GM12878 (cell line): ENCODE results near the gene SPIB. TPM values are rescaled to one million over a fixed set of nuclear protein-coding genes. Genes with fewer than 3 reads are reported as not detected.

Source experiments
- ATAC-seq: fragments of 200-7000 bp; cut with Tn5 transposase; 3 replicates; pipeline ENCODE4 v1.9.1; 2020; ENCODE audit warnings: mild to moderate bottlenecking, moderate library complexity
- BruUV-seq: library from RNA; stranded (reverse); fragments of 400-500 nt; replicated peaks from 2 replicates; lab custom pipeline; 2021; lab: Mats Ljungman, UMichigan
- CTCF ChIA-PET: fragments of 300-600 bp; sonication (Branson Sonifier 250); formaldehyde crosslinking; extraction: SDS; loops from one replicate; lab custom pipeline; 2021; ENCODE audit warnings: inconsistent platforms; lab: Yijun Ruan, JAX
- POLR2A ChIA-PET: fragments of 350-600 bp; formaldehyde crosslinking; extraction: SDS; loops from one replicate; lab custom pipeline; 2021; ENCODE audit warnings: inconsistent platforms; lab: Charles Lee
- RAD21 ChIA-PET: fragments of 300-600 bp; sonication (Branson Sonifier 250); formaldehyde crosslinking; loops from one replicate; lab custom pipeline; 2023; ENCODE audit warnings: antibody characterized with exemption; ENCODE audit not compliant: unreplicated experiment; lab: Charles Lee
- SMC1A ChIA-PET: fragments of 300-600 bp; sonication (Branson Sonifier 250); formaldehyde crosslinking; loops from one replicate; lab custom pipeline; 2023; ENCODE audit not compliant: unreplicated experiment, uncharacterized antibody; lab: Charles Lee
- DNase-seq: peaks from one replicate; pipeline ENCODE4 v3.0.0-alpha.2; 2011; ENCODE audit warnings: low read depth, low spot score
- FAIRE-seq: peaks from 3 replicates; lab custom pipeline; 2011; peaks lifted over from hg19 to GRCh38; lab: Jason Lieb, UNC
- H2AFZ ChIP-seq: 2 replicates; pipeline ENCODE4 v1.6.0; 2011; ENCODE audit warnings: low read depth, low read length, control low read depth; ENCODE audit not compliant: control insufficient read depth
- H3K27ac ChIP-seq: 2 replicates; pipeline ENCODE4 v1.5.1; 2011; ENCODE audit warnings: control low read depth; ENCODE audit not compliant: control insufficient read depth, insufficient read depth
- H3K27me3 ChIP-seq, 2 experiments: replicated peaks in 1 of 2; 2 replicates each; pipeline versions ENCODE4 v1.6.0 to v1.6.1; 2011; ENCODE audit warnings: low read length in 1 of 2; ENCODE audit not compliant: control insufficient read depth in 2 of 2, insufficient read depth in 2 of 2
- H3K36me3 ChIP-seq, 2 experiments: 2 replicates each; pipeline ENCODE4 v1.5.1; 2011; ENCODE audit warnings: low read length in 1 of 2; ENCODE audit not compliant: control insufficient read depth in 2 of 2, insufficient read depth in 2 of 2
- H3K4me1 ChIP-seq: 2 replicates; pipeline ENCODE4 v1.6.1; 2011; ENCODE audit warnings: mild to moderate bottlenecking, low read length, moderate library complexity, mixed read lengths; ENCODE audit not compliant: control insufficient read depth, insufficient read depth
- H3K4me2 ChIP-seq: 2 replicates; pipeline ENCODE4 v1.6.0; 2011; ENCODE audit warnings: control low read depth; ENCODE audit not compliant: control insufficient read depth, insufficient read depth
- H3K4me3 ChIP-seq: fragments of 200-600 bp; sonication (generic); 2 replicates; pipeline ENCODE4 v1.5.1; 2016
- H3K79me2 ChIP-seq: 2 replicates; pipeline ENCODE4 v1.6.0; 2011; ENCODE audit warnings: low read length; ENCODE audit not compliant: control insufficient read depth, insufficient read depth
- H3K9ac ChIP-seq: 2 replicates; pipeline ENCODE4 v1.8.0; 2011; ENCODE audit warnings: low read length, control low read depth, mixed read lengths; ENCODE audit not compliant: control insufficient read depth, insufficient read depth
- H3K9me3 ChIP-seq: replicated peaks from 3 replicates; pipeline ENCODE4 v1.5.1; 2011; ENCODE audit warnings: mild to moderate bottlenecking, low read length; ENCODE audit not compliant: control insufficient read depth, insufficient read depth
- H4K20me1 ChIP-seq: 2 replicates; pipeline ENCODE4 v1.6.0; 2011; ENCODE audit not compliant: control insufficient read depth, insufficient read depth
- BCL11A ChIP-seq: IDR thresholded peaks from 2 replicates; pipeline ENCODE4 v1.6.1; 2011; ENCODE audit warnings: low read depth, low read length
- CHD4 ChIP-seq: fragments of 200-600 bp; sonication (generic); IDR thresholded peaks from 2 replicates; pipeline ENCODE4 v1.6.1; 2016; ENCODE audit warnings: mild to moderate bottlenecking
- HDAC2 ChIP-seq: fragments of 200-600 bp; sonication (generic); IDR thresholded peaks from 2 replicates; pipeline ENCODE4 v1.6.1; 2017
- KAT2A ChIP-seq: conservative IDR thresholded peaks from 2 replicates; pipeline ENCODE4 v1.6.1; 2011; ENCODE audit warnings: low read depth, low read length; ENCODE audit not compliant: control insufficient read depth
- MYC ChIP-seq: IDR thresholded peaks from 2 replicates; pipeline ENCODE4 v1.6.1; 2011; ENCODE audit warnings: mild to moderate bottlenecking, low read length, moderate library complexity, inconsistent platforms; ENCODE audit not compliant: insufficient read depth, insufficient replicate concordance, insufficient read length, severe bottlenecking
- NFIC ChIP-seq: IDR thresholded peaks from 2 replicates; pipeline ENCODE4 v1.6.1; 2012; ENCODE audit warnings: low read depth, mild to moderate bottlenecking, inconsistent platforms, low read length, moderate library complexity
- NR2C2 ChIP-seq: IDR thresholded peaks from 2 replicates; pipeline ENCODE4 v1.6.1; 2011; ENCODE audit warnings: borderline replicate concordance, low read depth; ENCODE audit not compliant: control insufficient read depth, insufficient read length
- SMAD5 ChIP-seq: IDR thresholded peaks from 2 replicates; pipeline ENCODE4 v1.6.1; 2016; ENCODE audit warnings: antibody characterized with exemption, low read depth
- WGBS: methylation state at CpG from one replicate; pipeline ENCODE4 v1.1.6; 2016; ENCODE audit warnings: low lambda C conversion rate; ENCODE audit not compliant: insufficient replicate concordance, insufficient coverage; ENCODE audit errors: missing lambda C conversion rate; 5-methylcytosine and 5-hydroxymethylcytosine counted together
- in situ Hi-C: fragments of 300-500 bp; cut with MboI; formaldehyde crosslinking; loops from 9 replicates; pipeline ENCODE4 v1.14.3; 2018; ENCODE audit warnings: mixed read lengths
- intact Hi-C: fragments of 100-400 bp; cut with micrococcal nuclease; formaldehyde crosslinking; loops from one replicate; pipeline ENCODE4 v1.14.2; 2022; ENCODE audit not compliant: unreplicated experiment
- polyA plus RNA-seq, 11 experiments: library from polyadenylated mRNA; depleted of rRNA in 4 of 11; unstranded in 6 of 11; stranded (reverse) in 5 of 11; fragments of >200 nt; fragmentation: Nextera tagmentation in 4 of 11; fragmentation: Illumina TruSeq in 1 of 11; extraction: Ambion mirVana in 4 of 11; extraction: Trizol in 1 of 11; gene quantifications; 1 replicate in 1 of 11; 2 replicates in 10 of 11; pipeline versions ENCODE4 v1.2.1 to v1.2.3, GENCODE V29; 2011 to 2016; ENCODE audit warnings: inconsistent platforms in 2 of 11, missing spikeins in 2 of 11, low read depth in 1 of 11
- total RNA-seq, 4 experiments: library from RNA; depleted of rRNA in 3 of 4; stranded (reverse); fragments of >200 nt in 3 of 4; fragmentation: Illumina TruSeq in 1 of 4; extraction: Trizol in 1 of 4; gene quantifications; 2 replicates each; pipeline versions ENCODE4 v1.2.1 to v1.2.3, GENCODE V29; 2013 to 2021
- TF ChIP-seq, protein P1 (sequence below): fragments of 450-650 bp; formaldehyde crosslinking; IDR thresholded peaks from 2 replicates; pipeline ENCODE4 v1.5.0; 2022; ENCODE audit warnings: mild to moderate bottlenecking, missing genetic modification characterization
- TF ChIP-seq, protein P2 (sequence below): fragments of 450-650 bp; IDR thresholded peaks from 2 replicates; pipeline ENCODE4 v1.6.1; 2016; ENCODE audit warnings: mild to moderate bottlenecking
- TF ChIP-seq, protein P3 (sequence below): IDR thresholded peaks from 2 replicates; pipeline ENCODE4 v1.6.1; 2011; ENCODE audit warnings: borderline replicate concordance, low read depth, mild to moderate bottlenecking, moderate library complexity, mixed read lengths, low read length; ENCODE audit not compliant: insufficient read depth; ENCODE audit errors: extremely low read length

SPIB gene
- total and polyA plus RNA-seq, 10 of the 15 experiments (the other 5 are each of a cell fraction or from before 2014, with no cell fraction given): 3.5 to 123 (median 56.0) TPM

DNA sequence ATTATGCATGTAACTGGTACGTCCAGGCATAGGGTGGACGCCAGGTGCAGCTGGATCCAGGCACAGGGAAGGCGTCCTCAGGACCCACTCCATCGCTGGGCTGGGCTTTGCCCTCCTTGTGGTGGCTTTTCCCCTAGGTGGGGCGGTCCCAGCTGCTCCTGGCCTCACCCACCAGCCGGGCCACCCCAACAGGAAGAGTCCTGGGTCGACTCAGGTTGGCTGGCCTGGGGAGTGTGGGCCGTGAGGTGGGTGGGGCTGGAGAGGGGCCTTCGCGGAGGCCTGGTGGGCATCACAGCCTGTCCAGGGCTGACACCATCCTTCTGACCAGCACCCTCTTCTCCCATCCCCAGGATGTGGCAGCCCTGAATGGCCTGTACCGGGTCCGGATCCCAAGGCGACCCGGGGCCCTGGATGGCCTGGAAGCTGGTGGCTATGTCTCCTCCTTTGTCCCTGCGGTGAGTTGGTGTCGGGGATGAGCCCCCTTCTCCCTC lies 61.1 kb downstream of the SPIB start:
- H3K9ac ChIP-seq: no peak overlapping the region

More for the DNA sequence above, 61.1 kb downstream of the SPIB start:
- FAIRE-seq (no peak), DNase-seq (no peak), ATAC-seq (no peak)
- ChIA-PET RAD21 (interaction anchor here (0.9 to 1.2 kb wide), 2 partner anchors 19 to 111 kb away, joined by 4 read pairs; no protein-coding TSS in a partner anchor), SMC1A (no interaction called here)
- WGBS: 98% methylated on average over 16 of the region's 16 CpGs
- H3K27me3 ChIP-seq: no peaks in the 10 kb centered on the region
- H3K36me3 ChIP-seq: peaks cover 12 to 21% of the 10 kb centered on the region in 2 experiments; a peak in 3 of 4 replicates
- no peak overlapping the region for H2AFZ ChIP-seq
- no peaks in the 10 kb centered on the region for H4K20me1 ChIP-seq
- H3K27ac ChIP-seq: no peak overlapping the region
- peaks cover 6% of the 10 kb centered on the region; the same call in 2 of the 3 replicates for H3K9me3 ChIP-seq
- TF ChIP-seq KAT2A: no peak
- no peak for TF ChIP-seq SMAD5
- TF ChIP-seq, protein P1, sequence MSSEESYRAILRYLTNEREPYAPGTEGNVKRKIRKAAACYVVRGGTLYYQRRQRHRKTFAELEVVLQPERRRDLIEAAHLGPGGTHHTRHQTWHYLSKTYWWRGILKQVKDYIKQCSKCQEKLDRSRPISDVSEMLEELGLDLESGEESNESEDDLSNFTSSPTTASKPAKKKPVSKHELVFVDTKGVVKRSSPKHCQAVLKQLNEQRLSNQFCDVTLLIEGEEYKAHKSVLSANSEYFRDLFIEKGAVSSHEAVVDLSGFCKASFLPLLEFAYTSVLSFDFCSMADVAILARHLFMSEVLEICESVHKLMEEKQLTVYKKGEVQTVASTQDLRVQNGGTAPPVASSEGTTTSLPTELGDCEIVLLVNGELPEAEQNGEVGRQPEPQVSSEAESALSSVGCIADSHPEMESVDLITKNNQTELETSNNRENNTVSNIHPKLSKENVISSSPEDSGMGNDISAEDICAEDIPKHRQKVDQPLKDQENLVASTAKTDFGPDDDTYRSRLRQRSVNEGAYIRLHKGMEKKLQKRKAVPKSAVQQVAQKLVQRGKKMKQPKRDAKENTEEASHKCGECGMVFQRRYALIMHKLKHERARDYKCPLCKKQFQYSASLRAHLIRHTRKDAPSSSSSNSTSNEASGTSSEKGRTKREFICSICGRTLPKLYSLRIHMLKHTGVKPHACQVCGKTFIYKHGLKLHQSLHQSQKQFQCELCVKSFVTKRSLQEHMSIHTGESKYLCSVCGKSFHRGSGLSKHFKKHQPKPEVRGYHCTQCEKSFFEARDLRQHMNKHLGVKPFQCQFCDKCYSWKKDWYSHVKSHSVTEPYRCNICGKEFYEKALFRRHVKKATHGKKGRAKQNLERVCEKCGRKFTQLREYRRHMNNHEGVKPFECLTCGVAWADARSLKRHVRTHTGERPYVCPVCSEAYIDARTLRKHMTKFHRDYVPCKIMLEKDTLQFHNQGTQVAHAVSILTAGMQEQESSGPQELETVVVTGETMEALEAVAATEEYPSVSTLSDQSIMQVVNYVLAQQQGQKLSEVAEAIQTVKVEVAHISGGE (CRISPR knock-in tag): no peak
- TF ChIP-seq, protein P2, sequence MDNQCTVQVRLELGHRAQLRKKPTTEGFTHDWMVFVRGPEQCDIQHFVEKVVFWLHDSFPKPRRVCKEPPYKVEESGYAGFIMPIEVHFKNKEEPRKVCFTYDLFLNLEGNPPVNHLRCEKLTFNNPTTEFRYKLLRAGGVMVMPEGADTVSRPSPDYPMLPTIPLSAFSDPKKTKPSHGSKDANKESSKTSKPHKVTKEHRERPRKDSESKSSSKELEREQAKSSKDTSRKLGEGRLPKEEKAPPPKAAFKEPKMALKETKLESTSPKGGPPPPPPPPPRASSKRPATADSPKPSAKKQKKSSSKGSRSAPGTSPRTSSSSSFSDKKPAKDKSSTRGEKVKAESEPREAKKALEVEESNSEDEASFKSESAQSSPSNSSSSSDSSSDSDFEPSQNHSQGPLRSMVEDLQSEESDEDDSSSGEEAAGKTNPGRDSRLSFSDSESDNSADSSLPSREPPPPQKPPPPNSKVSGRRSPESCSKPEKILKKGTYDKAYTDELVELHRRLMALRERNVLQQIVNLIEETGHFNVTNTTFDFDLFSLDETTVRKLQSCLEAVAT: no peak
- TF ChIP-seq CHD4: no peak
- TF ChIP-seq MYC: no peak
- no peak for TF ChIP-seq HDAC2
- TF ChIP-seq, protein P3, sequence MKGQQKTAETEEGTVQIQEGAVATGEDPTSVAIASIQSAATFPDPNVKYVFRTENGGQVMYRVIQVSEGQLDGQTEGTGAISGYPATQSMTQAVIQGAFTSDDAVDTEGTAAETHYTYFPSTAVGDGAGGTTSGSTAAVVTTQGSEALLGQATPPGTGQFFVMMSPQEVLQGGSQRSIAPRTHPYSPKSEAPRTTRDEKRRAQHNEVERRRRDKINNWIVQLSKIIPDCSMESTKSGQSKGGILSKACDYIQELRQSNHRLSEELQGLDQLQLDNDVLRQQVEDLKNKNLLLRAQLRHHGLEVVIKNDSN: no peak
- no peak for TF ChIP-seq NR2C2
- no peak for TF ChIP-seq BCL11A
- no peak for TF ChIP-seq NFIC
- TF ChIP-seq, all 136 proteins: peak for 0
- POLR2A ChIA-PET: interaction anchor here (0.8 kb wide), 1 partner anchor 315 kb away, joined by 3 read pairs; no protein-coding TSS in a partner anchor
- Histone ChIP-seq H3K4me2 (no peak overlapping the region), H3K79me2 (peaks cover 22% of the 10 kb centered on the region), H3K4me1 (no peaks in the 10 kb centered on the region), H3K4me3 (no peak overlapping the region)
- in situ Hi-C loops: no loop called here
- CTCF ChIA-PET: interaction anchor here (0.8 to 1.8 kb wide), 4 partner anchors 10 to 123 kb away, joined by 3 to 6 read pairs (median 5); no protein-coding TSS in a partner anchor
- intact Hi-C loops: no loop called here
- BruUV-seq: no TSS peak
